PC-9 (cell line): ENCODE data around the gene ERMARD. TPM values are rescaled to one million over a fixed set of nuclear protein-coding genes. Genes with fewer than 3 reads are reported as not detected.

Source experiments
- BruUV-seq: library from RNA; stranded (reverse); fragments of 400-500 nt; replicated peaks from 2 replicates; lab custom pipeline; 2021; lab: Mats Ljungman, UMichigan
- CTCF ChIA-PET: fragments of 300-600 bp; sonication (Branson Sonifier 250); formaldehyde crosslinking; loops from one replicate; lab custom pipeline; 2022; ENCODE audit warnings: antibody characterized with exemption; lab: Charles Lee
- POLR2A ChIA-PET: fragments of 300-600 bp; sonication (Branson Sonifier 250); formaldehyde crosslinking; loops from one replicate; lab custom pipeline; 2022; ENCODE audit warnings: antibody characterized with exemption; ENCODE audit not compliant: unreplicated experiment; lab: Charles Lee
- DNase-seq, 2 experiments: peaks; one replicate each; pipeline versions ENCODE4 v3.0.0 to v3.0.0-alpha.2; 2015 to 2022; ENCODE audit warnings: mixed read lengths in 1 of 2
- H2AFZ ChIP-seq: fragments of 200-600 bp; sonication (generic); 2 replicates; pipeline ENCODE4 v1.8.1; 2017; ENCODE audit warnings: antibody characterized with exemption
- H3F3A ChIP-seq: fragments of 200-600 bp; sonication (generic); 2 replicates; pipeline ENCODE4 v1.8.1; 2017; ENCODE audit warnings: antibody characterized with exemption, mild to moderate bottlenecking, low read depth; ENCODE audit not compliant: insufficient read depth
- H3K27ac ChIP-seq: fragments of 200-600 bp; sonication (generic); 2 replicates; pipeline ENCODE4 v1.6.1; 2016; ENCODE audit warnings: mixed run types
- H3K27me3 ChIP-seq: fragments of 200-600 bp; sonication (generic); 2 replicates; pipeline ENCODE4 v1.6.1; 2016; ENCODE audit warnings: low read depth, mixed run types; ENCODE audit not compliant: insufficient read depth
- H3K36me3 ChIP-seq: fragments of 200-600 bp; sonication (generic); 2 replicates; pipeline ENCODE4 v1.6.1; 2016; ENCODE audit warnings: low read depth, mixed run types
- H3K4me1 ChIP-seq: fragments of 200-600 bp; sonication (generic); replicated peaks from 2 replicates; pipeline ENCODE4 v1.6.1; 2016; ENCODE audit warnings: mixed run types; ENCODE audit not compliant: insufficient read depth
- H3K4me2 ChIP-seq: fragments of 200-600 bp; sonication (generic); 2 replicates; pipeline ENCODE4 v1.6.1; 2017; ENCODE audit warnings: mixed run types
- H3K4me3 ChIP-seq: fragments of 200-600 bp; sonication (generic); 2 replicates; pipeline ENCODE4 v1.6.1; 2016; ENCODE audit warnings: mixed run types
- H3K79me2 ChIP-seq: fragments of 200-600 bp; sonication (generic); 2 replicates; pipeline ENCODE4 v1.6.1; 2017; ENCODE audit warnings: low read depth, mixed run types
- H3K9me2 ChIP-seq: fragments of 200-600 bp; sonication (generic); 2 replicates; pipeline ENCODE4 v1.8.1; 2017; ENCODE audit warnings: mild to moderate bottlenecking; ENCODE audit not compliant: insufficient read depth
- H3K9me3 ChIP-seq: fragments of 200-600 bp; sonication (generic); 2 replicates; pipeline ENCODE4 v1.8.1; 2016; ENCODE audit warnings: low read depth; ENCODE audit not compliant: insufficient read depth
- H4K20me1 ChIP-seq: fragments of 200-600 bp; sonication (generic); 2 replicates; pipeline ENCODE4 v1.8.1; 2017; ENCODE audit not compliant: insufficient read depth
- CTCF ChIP-seq: fragments of 200-600 bp; sonication (generic); conservative IDR thresholded peaks from 2 replicates; pipeline ENCODE4 v1.6.1; 2017; ENCODE audit warnings: mixed run types, antibody characterized with exemption, mild to moderate bottlenecking, moderate library complexity
- EZH2 ChIP-seq: fragments of 200-600 bp; sonication (generic); IDR thresholded peaks from 2 replicates; pipeline ENCODE4 v1.8.0; 2017; ENCODE audit warnings: antibody characterized with exemption, low read depth
- intact Hi-C: fragments of 100-400 bp; cut with micrococcal nuclease; formaldehyde crosslinking; loops from one replicate; pipeline ENCODE4 v1.10.0; 2022; ENCODE audit not compliant: unreplicated experiment
- total RNA-seq: library from RNA; stranded (reverse); gene quantifications from 2 replicates; pipeline ENCODE4 v1.2.3, GENCODE V29; 2021

ERMARD gene
- total RNA-seq, 1 experiment from 2014 or later: 19.3 TPM

GRCh38 chr6:169795196-169795595, 43.8 kb downstream of the ERMARD start:
- H3K4me3 ChIP-seq: no peak overlapping the region
- H3K27me3 ChIP-seq: peaks cover 97% of the 10 kb centered on the region
- no peaks in the 10 kb centered on the region for H4K20me1 ChIP-seq
- POLR2A ChIA-PET: no interaction called here
- no peak overlapping the region for H2AFZ ChIP-seq
- no peak overlapping the region for H3K4me2 ChIP-seq
- no peak overlapping the region for H3K27ac ChIP-seq
- H3K4me1 ChIP-seq: no peaks in the 10 kb centered on the region
- CTCF ChIA-PET: no interaction called here
- no peaks in the 10 kb centered on the region for H3K9me3 ChIP-seq
- no TSS peak for BruUV-seq
- no peaks in the 10 kb centered on the region for H3K79me2 ChIP-seq
- no peaks in the 10 kb centered on the region for H3F3A ChIP-seq
- no peaks in the 10 kb centered on the region for H3K9me2 ChIP-seq
- intact Hi-C loops: loop anchor here (10.0 kb wide), 1 partner anchor 900 kb away; no protein-coding TSS in a partner anchor
- DNase-seq: no peak
- no peaks in the 10 kb centered on the region for H3K36me3 ChIP-seq
- TF ChIP-seq EZH2 (no peak), CTCF (no peak)

- no peaks in the 10 kb centered on the region for H3K9me2 ChIP-seq
- no peak overlapping the region for H3K27ac ChIP-seq
- no peaks in the 10 kb centered on the region for H3K9me3 ChIP-seq
- intact Hi-C loops: loop anchor here (10.0 kb wide), 1 partner anchor 904 kb away; no protein-coding TSS in a partner anchor
- no peak overlapping the region for H3K4me2 ChIP-seq
- H2AFZ ChIP-seq: no peak overlapping the region
- no peaks in the 10 kb centered on the region for H3K36me3 ChIP-seq
- no peaks in the 10 kb centered on the region for H3K4me1 ChIP-seq
- H3K27me3 ChIP-seq: peaks cover 97% of the 10 kb centered on the region
- no TSS peak for BruUV-seq
- no peak overlapping the region for H3K4me3 ChIP-seq
- no peak for DNase-seq
- no peaks in the 10 kb centered on the region for H3F3A ChIP-seq
- POLR2A ChIA-PET: no interaction called here
- CTCF ChIA-PET: no interaction called here
- H3K79me2 ChIP-seq: no peaks in the 10 kb centered on the region
- no peaks in the 10 kb centered on the region for H4K20me1 ChIP-seq
- TF ChIP-seq EZH2: no peak
- TF ChIP-seq CTCF: no peak
Observed at GRCh38 chr6:169798764-169799473, 47.5 kb downstream of the ERMARD start.

- no peaks in the 10 kb centered on the region for H4K20me1 ChIP-seq
- CTCF ChIA-PET: no interaction called here
- no peak for TF ChIP-seq EZH2
- TF ChIP-seq CTCF: no peak
Observed at GRCh38 chr6:169799474-169799926, 48.1 kb downstream of the ERMARD start.

More at GRCh38 chr6:169799474-169799926, 48.1 kb downstream of the ERMARD start:
- Histone ChIP-seq H3K4me3 (no peak overlapping the region), H3K9me3 (no peaks in the 10 kb centered on the region), H3K36me3 (no peaks in the 10 kb centered on the region), H3K27ac (no peak overlapping the region), H3K4me2 (no peak overlapping the region), H3K79me2 (no peaks in the 10 kb centered on the region), H3K27me3 (peaks cover 96% of the 10 kb centered on the region), H3F3A (no peaks in the 10 kb centered on the region), H3K9me2 (no peaks in the 10 kb centered on the region), H3K4me1 (no peaks in the 10 kb centered on the region), H2AFZ (no peak overlapping the region)
- no TSS peak for BruUV-seq
- POLR2A ChIA-PET: no interaction called here
- intact Hi-C loops: loop anchor here (10.0 kb wide), 1 partner anchor 905 kb away; no protein-coding TSS in a partner anchor
- no peak for DNase-seq
